GM18873 (cell line): ENCODE data around the gene NFKBIB.
A peak's percentile ranks its signal among the peaks of the same experiment; 100 is the strongest.
"Not testable (repeated sequence)": the region's sequence is repeated elsewhere in the genome, so short reads cannot be mapped to it uniquely, and the experiment has no call there.

Experiments used
- ATAC-seq: cut with Tn5 transposase; IDR thresholded peaks from one replicate; pipeline ENCODE4 v1.9.1; 2021; ENCODE audit warnings: mild to moderate bottlenecking, moderate library complexity, moderate number of reproducible peaks; ENCODE audit not compliant: unreplicated experiment, low FRiP score

Gene NFKBIB

GRCh38 chr19:38899447-38900201 lies at the start of gene NFKBIB, which contains the start of gene SIRT2:
Gene NFKBIB, plus strand, starts transcription at chr19:38899969. Its CDS starts 64 bp downstream, at chr19:38900033.
Gene SIRT2, minus strand, starts transcription at chr19:38899618. Its CDS starts 97 bp downstream, at chr19:38899521.
- ATAC-seq = peak; percentile 88

GRCh38 chr19:38850436-38850975 lies 49.3 kb upstream of the NFKBIB start:
- ATAC-seq = peak; percentile 80

GRCh38 chr19:38850976-38851621 lies 48.7 kb upstream of the NFKBIB start:
- no peak for ATAC-seq

DNA sequence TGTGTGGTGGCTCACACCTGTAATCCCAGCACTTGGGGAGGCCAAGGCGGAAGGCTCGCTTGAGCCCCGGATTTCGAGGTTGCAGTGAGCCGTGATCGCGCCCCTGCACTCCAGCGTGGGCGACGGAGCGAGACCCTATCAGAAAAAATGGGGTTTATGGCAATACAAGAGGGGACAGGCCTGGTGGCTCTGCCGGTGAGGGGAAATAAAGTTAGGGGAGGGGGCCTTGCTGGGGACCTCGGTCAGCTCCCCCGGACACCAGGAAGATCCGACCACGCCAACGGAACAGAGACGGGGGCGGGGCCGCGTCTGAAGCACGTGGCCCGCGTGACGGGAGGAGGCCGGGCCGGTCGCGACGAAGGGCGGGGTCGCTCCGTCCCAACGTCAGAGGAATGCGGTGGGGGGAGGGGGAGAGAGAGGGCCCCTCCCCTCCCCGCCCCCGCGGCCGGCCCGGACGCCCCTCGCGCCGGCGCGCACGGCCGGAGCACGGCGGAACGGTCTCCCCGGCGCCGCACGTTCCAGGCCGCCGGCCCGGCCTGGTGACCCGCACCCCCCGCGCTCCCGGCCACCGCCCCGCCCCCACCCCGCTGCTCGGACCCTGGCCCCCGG lies 48.0 kb upstream of the NFKBIB start:
- ATAC-seq = no peak

DNA sequence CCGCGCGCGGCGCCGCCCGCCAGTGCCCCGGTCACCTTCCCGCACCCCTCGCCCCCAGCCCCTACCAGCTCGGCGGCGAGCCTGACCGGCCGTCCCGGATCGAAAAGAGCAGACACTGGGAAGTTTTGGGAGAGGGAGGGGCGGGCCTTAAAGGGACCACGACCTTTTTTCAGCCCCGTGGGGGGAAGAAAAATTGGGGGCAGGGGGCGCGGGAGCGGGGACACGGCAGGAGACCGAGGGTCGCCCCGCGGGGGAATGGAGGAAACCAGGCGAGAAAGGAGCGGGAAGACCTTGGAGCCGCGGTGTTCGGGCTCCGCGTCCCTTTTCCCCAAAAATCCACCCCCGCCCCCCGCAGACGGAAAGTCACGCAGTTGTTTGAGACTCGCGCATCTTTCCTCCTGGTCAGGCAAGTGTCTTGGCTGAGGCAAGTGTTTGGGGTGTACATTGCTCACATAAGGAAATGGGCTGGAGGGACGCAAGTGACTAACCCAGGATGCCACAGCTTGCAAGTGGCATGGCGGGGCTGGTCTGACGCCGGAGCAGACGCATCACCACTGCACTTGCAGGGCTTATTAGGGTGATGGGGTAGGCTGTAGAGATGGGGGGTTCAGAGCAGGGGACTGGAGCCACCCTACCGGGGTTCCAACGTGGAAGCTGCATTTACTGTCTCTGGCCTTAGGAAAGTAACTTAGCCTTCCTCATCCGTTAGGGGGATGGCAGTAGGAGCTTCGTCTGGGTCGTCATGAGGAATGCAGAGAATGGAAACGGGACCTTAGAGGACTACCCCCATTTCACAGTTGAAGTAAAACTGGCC lies 47.3 kb upstream of the NFKBIB start:
- ATAC-seq = no peak

DNA sequence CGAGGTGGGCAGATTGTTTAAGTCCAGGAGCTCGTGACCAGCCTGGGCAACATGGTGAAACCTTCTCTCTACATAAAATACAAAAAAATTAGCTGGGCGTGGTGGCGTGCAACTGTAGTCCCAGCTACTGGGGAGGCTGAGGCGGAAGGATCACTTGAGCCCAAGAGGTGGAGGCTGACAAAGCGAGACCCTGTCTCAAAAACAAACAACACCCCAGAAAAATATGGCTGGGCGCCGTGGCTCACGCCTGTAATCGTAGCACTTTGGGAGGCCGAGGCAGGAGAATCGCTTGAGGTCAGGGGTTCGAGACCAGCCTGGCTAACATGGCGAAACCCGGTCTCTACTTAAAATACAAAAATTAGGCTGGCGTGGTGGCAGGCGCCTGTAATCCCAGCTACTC lies 46.6 kb upstream of the NFKBIB start:
- no peak for ATAC-seq

- ATAC-seq = not testable (repeated sequence)
Observed at GRCh38 chr19:38854961-38855360, 44.8 kb upstream of the NFKBIB start.

DNA sequence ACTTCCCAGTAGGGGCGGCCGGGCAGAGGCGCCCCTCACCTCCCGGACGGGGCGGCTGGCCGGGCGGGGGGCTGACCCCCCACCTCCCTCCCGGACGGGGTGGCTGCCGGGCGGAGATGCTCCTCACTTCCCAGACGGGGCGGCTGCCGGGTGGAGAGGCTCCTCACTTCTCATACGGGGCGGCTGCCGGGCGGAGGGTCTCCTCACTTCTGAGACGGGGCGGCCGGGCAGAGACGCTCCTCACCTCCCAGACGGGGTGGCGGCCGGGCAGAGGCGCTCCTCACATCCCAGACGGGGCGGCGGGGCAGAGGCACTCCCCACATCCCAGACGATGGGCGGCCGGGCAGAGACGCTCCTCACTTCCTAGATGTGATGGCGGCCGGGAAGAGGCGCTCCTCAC lies 44.0 kb upstream of the NFKBIB start:
- ATAC-seq = not testable (repeated sequence)

DNA sequence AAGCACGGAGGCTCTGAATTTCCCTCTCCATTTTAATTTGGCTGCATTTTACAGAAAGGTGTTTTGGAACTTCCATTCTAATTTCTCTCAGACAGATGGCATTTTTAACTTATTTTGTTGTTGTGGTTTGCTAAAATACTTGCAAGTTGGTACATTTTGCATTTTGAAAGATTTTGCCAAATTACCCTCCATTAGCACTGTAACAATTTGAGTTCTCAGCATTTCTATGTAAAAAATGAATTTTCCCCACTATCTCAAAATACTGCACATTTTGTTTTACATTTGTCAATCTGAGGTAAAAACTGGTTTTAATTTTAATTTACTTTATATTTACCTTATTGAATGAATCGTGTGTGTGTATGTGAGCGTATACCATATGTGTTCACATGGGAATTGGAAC lies 43.0 kb upstream of the NFKBIB start:
- no peak for ATAC-seq

- not testable (repeated sequence) for ATAC-seq
Observed at GRCh38 chr19:38859631-38860204, 40.1 kb upstream of the NFKBIB start.

GRCh38 chr19:38861368-38861767 lies 38.4 kb upstream of the NFKBIB start:
- ATAC-seq = no peak

DNA sequence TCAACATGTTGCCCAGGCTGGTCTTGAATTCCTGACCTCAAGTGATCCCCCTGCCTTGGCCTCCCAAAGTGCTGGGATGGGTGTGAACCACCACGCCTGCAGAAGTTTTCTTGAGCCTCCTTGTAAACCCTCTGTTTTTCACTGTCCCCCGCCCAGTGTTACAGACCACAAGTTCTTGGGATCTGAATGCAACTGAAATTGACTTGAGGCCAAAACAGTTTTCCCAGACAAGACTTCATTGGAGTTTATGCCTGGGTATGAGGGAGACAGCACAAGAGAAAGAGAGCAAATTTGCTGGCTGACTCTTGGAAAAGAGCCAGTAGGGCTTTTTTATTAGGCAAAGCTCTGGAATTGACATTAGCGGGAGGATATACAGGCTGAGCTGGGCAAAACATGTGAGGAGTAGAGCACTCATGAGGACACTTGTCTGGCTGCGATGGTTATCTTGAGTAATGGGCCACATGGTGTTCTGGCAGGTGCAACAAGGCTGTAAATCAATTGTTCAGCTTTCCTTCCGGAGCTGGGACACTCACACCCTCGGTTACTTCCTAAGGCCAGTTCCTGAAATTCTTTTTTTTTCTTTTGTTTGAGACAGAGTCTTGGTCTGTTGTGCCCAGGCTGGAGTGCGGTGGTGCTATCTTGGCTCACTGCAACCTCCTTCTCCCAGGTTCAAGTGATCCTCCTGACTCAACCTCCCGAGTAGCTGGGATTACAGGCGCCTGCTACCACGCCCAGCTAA lies 37.3 kb upstream of the NFKBIB start:
- ATAC-seq = no peak

GRCh38 chr19:38867171-38867780 lies 32.5 kb upstream of the NFKBIB start:
- ATAC-seq = no peak

- no peak for ATAC-seq
Observed at GRCh38 chr19:38868551-38868950, 31.2 kb upstream of the NFKBIB start.

GRCh38 chr19:38869160-38869835 lies 30.5 kb upstream of the NFKBIB start:
- no peak for ATAC-seq

GRCh38 chr19:38869836-38870607 lies 29.7 kb upstream of the NFKBIB start:
- ATAC-seq = no peak

DNA sequence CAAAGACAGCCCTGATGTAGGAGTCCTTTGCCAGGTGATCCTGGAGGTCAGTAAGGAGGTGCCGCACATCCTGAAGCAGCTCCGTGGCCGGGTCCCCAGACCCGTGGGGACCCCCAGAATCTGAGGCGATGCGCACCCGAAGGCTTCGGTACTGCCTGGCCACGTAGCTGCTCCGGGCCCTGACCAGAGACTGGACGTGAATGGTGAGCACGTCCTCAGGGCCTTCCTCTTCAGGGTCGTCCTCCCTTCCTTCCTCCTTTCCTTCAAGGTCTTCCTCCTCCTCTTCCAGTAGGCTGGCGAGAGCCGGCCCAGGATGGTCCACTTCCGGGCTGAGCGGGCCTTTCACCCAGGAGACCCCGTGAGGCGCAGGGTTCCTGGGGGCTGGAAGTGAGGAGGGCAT lies 29.2 kb upstream of the NFKBIB start:
- no peak for ATAC-seq

- ATAC-seq = not testable (repeated sequence)
Observed at GRCh38 chr19:38873400-38873799, 26.4 kb upstream of the NFKBIB start.
